GM21447 (cell line): Measurements from ENCODE around the gene EDRF1.
"Not testable (repeated sequence)": the region's sequence is repeated elsewhere in the genome, so short reads cannot be mapped to it uniquely, and the experiment has no call there.

Source experiments
- ATAC-seq: cut with Tn5 transposase; IDR thresholded peaks from one replicate; pipeline ENCODE4 v1.9.1; 2021; ENCODE audit not compliant: unreplicated experiment

EDRF1 gene

DNA sequence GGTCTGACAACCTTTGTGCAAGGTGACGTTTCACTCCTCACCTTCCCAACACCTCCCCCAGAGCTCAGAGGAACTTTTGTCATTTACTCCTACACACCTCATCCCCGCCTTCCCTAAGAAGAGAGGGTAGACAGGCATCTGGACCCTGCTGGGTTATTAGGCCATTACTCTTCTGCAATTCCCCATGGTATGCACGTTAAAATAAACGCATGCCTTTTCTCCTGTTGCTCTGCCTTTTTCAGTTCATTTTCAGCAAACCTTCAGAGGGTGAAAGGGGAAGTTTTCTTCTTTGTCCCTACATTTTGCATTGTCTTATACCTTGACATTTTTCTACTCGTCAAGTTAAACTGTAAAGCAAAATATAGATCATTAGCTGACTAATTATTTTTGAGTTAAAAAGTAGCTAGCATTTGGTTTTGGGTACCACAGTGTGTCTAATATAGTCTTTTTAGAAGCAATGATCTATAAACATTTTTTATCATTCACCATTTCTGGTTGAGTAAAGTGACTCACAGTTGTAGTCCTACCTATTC is 10.5 kb upstream of the EDRF1 start:
- ATAC-seq, result peak; percentile 53

DNA sequence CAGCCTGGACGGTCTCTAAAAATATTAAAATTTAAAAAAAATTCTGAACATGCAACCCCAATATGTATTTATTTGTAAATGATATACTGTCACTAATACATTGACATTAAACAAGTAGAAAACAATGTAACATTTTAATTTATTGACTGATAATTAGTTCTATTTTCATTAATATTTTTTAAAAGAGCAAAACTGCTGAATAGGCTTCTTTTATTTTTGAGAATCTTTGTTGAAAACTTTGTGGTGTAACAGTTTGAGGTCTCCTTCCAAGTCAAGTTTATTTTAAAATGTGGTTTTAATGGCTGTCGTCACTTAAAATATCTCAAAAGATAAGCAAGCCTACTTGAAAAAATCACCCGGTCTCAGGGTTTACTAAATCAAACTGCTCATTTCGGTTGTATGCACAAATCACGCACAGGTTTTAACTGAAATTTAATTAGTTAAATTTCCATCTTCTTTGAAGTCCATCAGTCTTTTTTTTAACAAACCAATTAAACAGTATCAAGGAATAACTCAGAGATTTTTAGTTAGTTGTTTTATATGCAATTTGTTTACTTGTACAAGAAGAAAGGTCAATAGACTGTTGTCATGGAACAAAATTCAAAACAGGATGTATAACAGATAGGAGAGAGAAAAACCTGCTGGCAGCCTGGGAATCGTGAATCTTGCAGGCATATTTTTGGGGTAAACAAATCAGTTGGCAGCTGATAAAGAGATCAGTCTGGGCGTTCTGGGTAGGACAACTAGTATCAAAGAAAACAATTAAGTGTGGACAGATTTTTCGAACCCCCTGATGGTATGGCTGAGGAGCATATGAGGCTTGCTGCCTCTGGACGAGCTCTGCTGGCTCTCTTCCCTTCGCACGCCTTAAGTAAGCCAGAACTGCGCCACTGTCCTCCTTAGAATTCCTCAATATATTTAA is 9.7 kb upstream of the EDRF1 start:
- no peak for ATAC-seq

DNA sequence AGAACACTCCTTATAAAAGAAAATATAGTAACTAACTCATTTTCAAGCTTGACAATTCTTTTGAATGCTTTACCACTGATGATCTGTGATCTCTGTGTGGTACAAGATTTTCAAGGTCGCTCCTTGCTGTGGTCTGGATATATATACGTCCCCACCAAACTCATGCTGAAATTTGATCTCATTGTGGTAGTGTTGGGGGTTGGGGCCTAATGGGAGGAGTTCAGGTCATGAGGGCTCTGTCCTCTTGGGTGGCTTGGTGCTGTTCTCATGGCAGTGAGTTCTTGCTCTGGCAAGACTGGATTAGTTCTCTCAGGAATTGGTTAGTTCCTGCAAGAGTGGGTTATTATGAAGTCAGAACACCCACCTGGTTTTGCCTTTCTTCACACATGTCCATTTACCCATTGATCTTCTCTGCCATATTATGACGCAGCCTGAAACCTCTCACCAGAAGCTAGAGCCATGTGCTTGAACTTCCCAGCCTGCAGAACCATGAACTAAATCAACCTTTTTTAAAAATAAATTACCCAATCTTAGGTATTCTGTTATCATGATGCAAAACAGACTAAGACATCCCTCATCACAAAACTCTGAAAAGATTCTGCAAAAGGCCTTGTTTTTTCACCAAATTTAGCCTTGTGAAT is 8.3 kb upstream of the EDRF1 start:
- no peak for ATAC-seq

DNA sequence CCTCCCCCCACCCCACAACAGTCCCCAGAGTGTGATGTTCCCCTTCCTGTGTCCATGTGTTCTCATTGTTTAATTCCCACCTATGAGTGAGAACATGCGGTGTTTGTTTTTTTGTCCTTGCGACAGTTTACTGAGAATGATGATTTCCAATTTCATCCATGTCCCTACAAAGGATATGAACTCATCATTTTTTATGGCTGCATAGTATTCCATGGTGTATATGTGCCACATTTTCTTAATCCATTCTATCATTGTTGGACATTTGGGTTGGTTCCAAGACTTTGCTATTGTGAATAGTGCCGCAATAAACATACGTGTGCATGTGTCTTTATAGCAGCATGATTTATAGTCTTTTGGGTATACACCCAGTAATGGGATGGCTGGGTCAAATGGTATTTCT is 4.8 kb upstream of the EDRF1 start:
- ATAC-seq, result not testable (repeated sequence)

DNA sequence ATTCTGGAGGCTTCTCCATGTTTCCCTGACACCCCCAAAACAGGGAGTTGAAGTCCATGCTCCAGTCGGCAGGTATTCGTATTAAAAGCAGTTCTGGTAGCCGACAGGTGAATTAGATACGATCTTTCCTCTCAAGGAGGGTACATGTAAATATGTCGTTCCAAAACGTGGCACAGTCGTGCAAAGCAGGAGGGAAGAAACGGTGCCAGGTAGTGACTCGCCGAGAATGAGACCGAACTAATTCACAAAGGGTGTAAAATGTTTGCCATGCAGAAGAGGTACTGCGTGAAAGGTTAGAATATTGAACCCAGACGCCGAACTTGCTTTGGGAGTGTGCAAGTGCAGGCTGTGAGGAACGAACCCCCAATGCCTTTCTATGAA is 483 bp downstream of the EDRF1 start:
- ATAC-seq, result no peak

DNA sequence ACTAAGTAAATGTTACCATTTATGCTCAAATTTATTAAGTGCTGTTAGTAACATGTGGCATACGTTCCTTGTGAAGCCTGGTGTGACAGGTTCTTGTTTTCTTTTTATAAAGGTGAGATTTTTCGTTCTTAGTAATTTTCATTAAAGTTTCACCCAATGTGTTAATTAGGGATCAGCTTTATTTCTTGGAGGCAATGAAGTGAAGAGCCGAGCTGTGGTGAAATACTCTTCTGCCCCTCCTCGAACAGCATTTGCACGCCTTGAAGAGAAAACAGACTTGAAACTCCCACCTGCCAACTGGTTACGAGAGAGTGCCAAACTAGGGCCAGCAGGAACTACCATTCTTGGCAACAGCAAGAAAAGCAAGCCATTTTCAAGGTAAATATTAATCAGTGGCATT is 1.5 kb downstream of the EDRF1 start:
- peak; percentile 53 for ATAC-seq

DNA sequence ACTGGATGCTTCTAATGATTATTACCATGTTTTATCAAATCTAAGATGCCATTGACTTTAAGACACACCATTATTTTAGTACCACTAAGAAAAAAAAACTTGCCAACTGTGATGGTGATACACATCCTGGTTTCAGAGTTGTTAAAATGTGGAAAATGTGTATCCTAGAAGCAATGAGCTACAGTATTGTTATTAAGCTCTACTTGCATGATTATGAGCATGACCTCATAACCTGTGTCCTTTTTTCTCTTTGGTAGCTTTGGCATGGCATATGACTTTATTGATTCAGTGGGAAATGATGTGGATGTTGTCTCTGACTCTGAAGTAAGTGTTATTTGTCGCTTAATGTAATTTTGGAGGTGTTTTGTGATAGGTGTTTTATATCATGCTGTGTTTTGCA is 3.3 kb downstream of the EDRF1 start:
- ATAC-seq, result no peak

DNA sequence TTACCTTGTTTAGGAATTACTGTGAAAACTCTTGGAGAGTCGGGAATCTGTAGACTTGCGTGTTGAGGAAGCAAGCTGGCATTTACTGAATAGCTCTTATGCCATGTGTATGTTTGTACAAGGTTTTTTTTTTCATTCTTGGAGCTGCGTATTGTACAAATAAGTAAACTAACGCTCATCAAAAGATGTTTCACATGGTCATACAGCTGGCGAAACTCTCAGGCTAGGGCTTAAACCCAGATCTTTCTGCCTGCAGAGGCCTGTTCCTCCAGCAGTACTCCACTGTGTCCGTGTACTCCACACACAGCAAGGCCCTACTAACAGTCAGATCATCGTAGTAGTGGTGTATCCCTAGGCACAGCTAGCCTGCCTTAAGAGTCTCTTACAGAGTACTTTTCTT is 7.4 kb downstream of the EDRF1 start:
- no peak for ATAC-seq

DNA sequence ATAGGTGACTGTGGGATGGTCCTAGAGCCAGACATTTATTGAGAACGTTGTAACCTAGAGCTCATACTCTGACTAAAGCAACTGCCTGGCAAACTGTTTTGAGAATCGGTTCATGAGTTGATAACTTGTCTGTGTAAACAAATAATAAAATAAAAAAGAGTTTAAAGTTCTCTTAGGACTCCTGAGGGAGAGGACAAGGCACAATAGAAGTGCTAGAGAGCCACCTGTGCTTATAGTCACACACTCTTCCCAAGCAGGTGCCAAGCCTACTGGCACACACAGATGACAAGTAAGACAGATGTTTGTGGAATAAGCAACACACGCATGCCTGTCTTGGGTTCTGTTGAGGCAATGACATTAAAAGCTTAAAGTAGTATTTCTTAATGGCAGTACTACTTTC is 7.9 kb downstream of the EDRF1 start:
- ATAC-seq, result no peak

DNA sequence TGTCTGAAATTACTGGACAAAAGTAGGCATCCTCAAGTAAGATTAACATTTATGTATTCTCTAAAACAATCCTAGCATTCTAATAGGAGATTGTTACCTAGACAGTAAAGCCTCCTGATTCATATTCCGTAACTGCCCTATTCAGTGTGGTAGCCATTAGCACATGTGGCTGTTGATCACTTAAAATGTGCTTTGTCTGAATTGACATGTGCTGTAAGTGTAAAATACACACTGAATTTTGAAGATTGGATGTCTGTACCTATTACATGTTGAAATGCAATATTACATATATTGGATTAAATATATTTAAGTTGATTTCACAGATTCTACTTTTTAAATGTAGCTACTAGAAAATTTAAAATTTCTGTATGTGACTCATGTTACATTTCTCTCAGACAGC is 14.6 kb downstream of the EDRF1 start:
- ATAC-seq, result no peak

DNA sequence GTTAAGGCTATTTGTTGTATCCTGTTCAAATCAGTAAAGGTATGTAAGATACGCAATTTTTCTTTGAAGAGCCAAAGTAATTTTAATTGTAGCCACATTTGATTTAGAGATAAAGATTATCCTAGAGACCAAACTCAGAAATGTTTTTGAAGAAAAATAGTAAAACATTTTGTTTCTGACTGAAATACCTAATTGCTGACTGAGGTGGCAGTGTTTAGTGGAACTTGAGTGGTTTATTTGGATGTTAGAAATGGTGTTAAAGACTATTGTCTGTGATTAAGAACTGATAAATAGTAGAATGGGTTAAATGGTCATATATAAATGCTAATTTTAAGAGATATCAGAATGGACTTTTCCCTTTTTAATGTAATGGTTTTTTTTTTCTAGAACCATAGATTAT is 15.3 kb downstream of the EDRF1 start:
- no peak for ATAC-seq

DNA sequence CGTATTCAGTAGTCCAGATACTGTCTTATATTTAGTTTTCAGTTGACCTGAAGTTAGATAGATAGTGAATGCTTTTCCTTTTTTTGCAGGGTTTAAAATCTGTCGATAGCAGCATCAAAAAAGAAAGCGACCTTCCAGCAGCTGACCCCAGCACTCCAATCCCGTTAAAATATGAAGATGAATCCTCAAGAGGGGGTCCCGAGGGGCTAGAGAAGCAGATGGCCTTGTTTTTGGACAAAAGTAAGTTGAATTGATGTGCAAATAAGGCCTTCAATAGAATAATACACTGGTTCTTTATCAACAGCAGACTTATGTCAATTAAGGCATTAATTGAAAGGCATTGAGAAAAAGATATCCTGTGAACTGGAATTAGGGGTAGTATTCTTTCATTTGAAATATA is 18.7 kb downstream of the EDRF1 start:
- no peak for ATAC-seq

DNA sequence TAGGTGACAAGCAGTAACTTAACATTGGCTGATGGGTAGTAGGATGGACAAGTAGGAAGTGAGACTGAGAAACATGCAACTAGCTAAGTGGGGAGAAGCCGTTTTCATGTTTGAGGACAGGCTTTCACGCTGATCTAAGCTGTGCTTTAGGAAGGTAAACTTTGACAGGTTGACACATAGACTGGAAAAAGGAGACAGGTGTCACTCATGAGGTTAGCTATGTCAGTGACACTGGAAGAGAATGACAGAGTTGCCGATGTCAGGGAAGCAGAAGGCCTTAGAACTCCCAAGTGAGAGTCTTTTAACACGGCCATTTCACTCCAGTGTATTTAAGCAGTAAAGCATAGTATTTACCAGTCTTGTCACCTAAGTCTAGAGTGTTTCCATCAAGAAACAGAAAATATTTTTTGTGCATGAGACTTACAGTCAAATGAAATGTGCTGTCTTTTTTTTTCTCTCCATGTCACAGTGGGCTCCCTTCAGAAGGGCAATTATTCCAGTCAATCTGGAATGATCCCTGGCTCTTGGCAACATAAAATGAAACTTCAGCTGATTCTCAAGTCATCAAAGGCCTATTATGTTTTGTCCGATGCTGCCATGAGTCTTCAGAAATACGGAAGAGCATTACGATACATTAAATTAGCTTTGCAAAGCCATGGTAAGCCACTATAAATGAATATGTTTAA is 20.6 kb downstream of the EDRF1 start:
- ATAC-seq, result no peak

DNA sequence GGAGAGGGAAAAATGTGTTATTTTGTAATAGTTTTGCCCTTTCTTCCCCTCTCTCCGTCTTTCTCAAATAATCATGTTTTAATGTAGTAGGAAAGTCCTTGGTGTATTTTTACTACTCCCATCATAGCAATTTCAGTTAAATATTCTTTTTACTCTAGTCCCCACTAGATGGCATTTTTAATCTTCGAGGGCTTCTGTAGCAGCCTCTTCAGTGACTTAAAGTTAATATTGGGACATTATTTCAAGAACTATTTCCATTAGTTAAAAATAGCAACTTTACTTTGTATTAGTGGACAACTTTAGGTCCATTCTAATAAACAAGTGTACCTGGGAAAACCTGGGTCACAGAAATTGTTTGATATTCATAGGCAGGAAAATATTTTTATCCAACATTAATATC is 23.0 kb downstream of the EDRF1 start:
- no peak for ATAC-seq

DNA sequence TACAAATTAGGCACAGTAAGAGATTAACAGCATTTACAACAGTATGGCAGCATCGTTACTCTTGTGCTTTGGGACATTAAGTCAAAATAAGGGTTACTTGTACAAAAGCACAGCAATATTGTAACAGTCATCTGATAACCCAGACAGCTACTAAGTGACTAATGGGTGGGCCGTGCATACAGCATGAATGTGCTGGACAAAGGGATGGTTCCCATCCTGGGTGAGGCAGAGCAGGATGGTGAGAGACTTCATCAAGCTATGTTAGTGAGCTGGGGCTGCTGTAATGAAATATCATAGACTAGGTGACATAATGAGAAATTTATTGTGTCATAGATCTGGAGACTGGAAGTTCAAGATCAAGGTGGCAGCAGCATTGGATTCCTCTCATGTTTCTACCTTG is 25.4 kb downstream of the EDRF1 start:
- ATAC-seq, result no peak

DNA sequence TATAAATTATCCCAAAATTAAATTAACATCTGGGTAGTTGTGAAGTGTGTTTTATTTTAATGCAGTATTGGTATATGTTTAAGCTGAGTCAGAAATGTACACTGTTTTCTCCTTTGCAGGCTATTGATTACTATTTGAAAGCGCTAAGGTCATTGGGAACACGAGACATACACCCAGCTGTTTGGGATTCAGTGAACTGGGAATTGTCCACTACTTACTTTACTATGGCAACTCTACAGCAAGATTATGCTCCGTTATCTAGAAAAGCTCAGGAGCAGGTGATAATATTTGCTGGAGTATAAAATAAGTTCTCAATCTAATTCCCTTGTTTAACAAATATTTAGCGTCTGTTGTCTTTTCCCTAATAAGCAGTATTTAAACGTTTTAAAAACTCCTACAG is 27.9 kb downstream of the EDRF1 start:
- ATAC-seq, result no peak

DNA sequence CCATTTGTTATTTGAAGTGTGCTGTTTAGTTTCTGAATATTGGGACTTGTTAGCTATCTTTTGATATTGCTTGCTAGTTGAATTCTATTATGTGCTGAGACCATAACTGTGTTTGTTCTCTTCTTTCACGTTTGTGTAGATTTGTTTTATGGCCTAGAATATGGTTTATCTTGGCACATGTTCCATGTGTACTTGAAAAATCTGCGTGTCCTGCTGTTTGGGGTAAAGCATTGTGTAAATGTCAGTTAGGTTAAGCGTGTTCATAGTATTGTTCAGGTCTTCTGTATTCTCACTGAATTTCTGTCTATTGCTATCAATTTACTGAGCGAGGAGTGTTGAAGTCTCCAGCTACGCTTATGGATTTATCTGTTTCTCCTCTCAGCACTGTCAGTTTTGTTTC is 36.7 kb downstream of the EDRF1 start:
- ATAC-seq, result no peak

DNA sequence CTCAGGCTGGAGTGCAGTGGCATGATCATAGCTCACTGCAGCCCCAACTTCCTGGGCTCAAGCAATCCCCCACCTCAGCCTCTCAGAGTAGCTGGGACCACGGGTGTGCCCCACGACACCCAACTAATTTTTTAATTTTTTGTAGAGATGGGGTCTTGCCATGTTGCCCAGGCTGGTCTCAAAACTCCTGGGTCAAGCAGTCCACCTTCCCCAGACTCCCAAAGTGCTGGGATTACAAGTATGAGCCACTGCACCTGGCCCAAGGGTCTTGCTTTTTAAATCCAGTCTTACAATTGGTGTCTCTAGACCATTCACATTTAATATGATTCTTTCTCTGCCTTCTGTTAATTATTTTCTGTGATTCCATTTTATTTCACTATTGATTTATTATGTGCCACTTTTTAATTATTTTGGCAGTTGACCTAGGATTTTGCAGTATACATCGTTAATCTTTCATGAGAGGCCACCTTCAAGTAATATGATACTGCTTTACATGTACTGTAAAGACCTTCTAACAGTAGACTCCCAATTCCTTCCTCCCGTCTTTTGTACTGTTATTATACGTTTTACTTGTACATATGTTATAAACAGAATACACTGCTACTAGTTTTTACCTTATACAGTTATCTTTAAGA is 37.5 kb downstream of the EDRF1 start:
- no peak for ATAC-seq

DNA sequence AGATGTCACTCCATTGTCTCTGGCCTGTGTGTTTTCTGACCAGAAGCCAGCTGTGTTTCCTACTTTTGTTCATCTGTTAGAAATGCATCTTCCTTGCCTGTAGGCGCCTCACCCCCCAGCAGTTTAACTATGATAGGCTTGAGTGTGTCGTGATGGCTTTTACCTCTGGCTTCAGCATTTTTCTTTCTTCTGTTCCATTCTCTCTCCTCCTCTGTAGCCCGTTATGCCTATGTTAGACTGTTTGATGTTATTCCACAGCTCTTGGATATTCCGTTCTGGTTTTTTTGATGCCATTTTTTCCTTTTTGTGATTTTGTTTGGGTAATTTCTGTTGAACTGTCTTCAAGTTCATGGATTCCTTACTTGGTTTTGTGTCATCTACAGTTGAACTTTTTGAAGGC is 38.2 kb downstream of the EDRF1 start:
- no peak for ATAC-seq

DNA sequence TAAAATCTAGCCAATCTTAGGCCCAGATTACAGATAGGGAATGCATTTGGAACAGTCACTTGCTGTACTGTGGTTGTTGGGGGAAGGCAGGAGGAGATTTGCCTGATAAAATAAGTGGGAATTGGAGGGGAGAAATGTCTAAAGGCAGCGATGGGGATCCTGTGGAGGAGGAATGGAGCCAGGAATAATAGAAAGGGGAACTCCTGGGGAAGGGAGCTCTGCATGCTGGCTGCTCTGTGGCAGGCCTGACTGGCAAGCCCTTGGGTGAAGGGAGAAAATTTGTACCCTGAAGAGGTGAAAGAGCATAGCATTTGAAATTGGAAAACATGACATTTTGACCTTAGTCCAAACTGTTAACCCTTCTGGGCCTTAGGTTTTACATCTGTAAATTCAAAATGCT is 42.5 kb downstream of the EDRF1 start:
- no peak for ATAC-seq
